Stomach (tissue), 4 donors: ENCODE measurements around the gene NUDT2.
"Not testable (repeated sequence)": the region's sequence is repeated elsewhere in the genome, so short reads cannot be mapped to it uniquely, and the experiment has no call there.

ENCODE experiments used
- CTCF ChIP-seq, 7 experiments: fragments of 450-650 bp in 4 of 7; fragments of 200-600 bp in 3 of 7; sonication (generic) in 3 of 7; IDR thresholded peaks; one replicate each; pipeline ENCODE4 v1.5.1; 2016 to 2019; ENCODE audit warnings: antibody characterized with exemption in 7 of 7, control low read depth in 2 of 7, mild to moderate bottlenecking in 1 of 7
- EP300 ChIP-seq: sonication (generic); formaldehyde crosslinking; IDR thresholded peaks from one replicate; pipeline ENCODE4 v1.6.1; 2017; ENCODE audit warnings: antibody characterized with exemption
- POLR2AphosphoS5 ChIP-seq, 3 donors: sonication (generic); formaldehyde crosslinking; IDR thresholded peaks; one replicate each; pipeline ENCODE4 v1.6.1; 2016; ENCODE audit warnings: antibody characterized with exemption in 3 of 3

GRCh38 chr9:34308316-34308715 is 21.1 kb upstream of the NUDT2 start:
- not testable (repeated sequence) for TF ChIP-seq CTCF (IDR thresholded peaks at IDR 0.05); EP300; POLR2AphosphoS5 (IDR thresholded peaks at IDR 0.05)
